Keratinocyte (primary cell): ENCODE data around the gene MRPL38.

Source experiments
- EZH2 ChIP-seq: IDR thresholded peaks from one replicate; pipeline ENCODE4 v1.6.1; 2012; ENCODE audit warnings: inconsistent platforms, mild to moderate bottlenecking, low read length, moderate library complexity
- TF ChIP-seq, protein P1 (sequence below), 3 experiments: IDR thresholded peaks in 1 of 3; conservative IDR thresholded peaks in 1 of 3; optimal IDR thresholded peaks in 1 of 3; 2 replicates in 2 of 3; 3 replicates in 1 of 3; pipeline versions ENCODE3 to v1.5.1; 2011; ENCODE audit warnings: low read length in 3 of 3, mild to moderate bottlenecking in 3 of 3, moderate library complexity in 2 of 3, control low read depth in 1 of 3, inconsistent platforms in 1 of 3; ENCODE audit not compliant: insufficient read depth in 2 of 3; ENCODE audit errors: extremely low read depth in 1 of 3

GRCh38 chr17:75899353-75899752 lies 5.3 kb downstream of the MRPL38 start:
- TF ChIP-seq, protein P1, sequence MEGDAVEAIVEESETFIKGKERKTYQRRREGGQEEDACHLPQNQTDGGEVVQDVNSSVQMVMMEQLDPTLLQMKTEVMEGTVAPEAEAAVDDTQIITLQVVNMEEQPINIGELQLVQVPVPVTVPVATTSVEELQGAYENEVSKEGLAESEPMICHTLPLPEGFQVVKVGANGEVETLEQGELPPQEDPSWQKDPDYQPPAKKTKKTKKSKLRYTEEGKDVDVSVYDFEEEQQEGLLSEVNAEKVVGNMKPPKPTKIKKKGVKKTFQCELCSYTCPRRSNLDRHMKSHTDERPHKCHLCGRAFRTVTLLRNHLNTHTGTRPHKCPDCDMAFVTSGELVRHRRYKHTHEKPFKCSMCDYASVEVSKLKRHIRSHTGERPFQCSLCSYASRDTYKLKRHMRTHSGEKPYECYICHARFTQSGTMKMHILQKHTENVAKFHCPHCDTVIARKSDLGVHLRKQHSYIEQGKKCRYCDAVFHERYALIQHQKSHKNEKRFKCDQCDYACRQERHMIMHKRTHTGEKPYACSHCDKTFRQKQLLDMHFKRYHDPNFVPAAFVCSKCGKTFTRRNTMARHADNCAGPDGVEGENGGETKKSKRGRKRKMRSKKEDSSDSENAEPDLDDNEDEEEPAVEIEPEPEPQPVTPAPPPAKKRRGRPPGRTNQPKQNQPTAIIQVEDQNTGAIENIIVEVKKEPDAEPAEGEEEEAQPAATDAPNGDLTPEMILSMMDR (optimal IDR thresholded peaks at IDR 0.05 in 1 of 3, IDR thresholded peaks at IDR 0.05 in 1 of 3, conservative IDR thresholded peaks at IDR 0.05 in 1 of 3; ENCODE audit: extremely low read depth in 1 of 3, insufficient read depth in 2 of 3, low read length in 3 of 3), result no peak
- TF ChIP-seq EZH2, result no peak
